Measurements from ENCODE around the gene PSD4. TPM values are rescaled to one million over a fixed set of nuclear protein-coding genes. Genes with fewer than 3 reads are reported as not detected.

PSD4 gene
- polyA plus RNA-seq, 4 donors, result 24.7 to 39.2 (median 32.7) TPM

DNA sequence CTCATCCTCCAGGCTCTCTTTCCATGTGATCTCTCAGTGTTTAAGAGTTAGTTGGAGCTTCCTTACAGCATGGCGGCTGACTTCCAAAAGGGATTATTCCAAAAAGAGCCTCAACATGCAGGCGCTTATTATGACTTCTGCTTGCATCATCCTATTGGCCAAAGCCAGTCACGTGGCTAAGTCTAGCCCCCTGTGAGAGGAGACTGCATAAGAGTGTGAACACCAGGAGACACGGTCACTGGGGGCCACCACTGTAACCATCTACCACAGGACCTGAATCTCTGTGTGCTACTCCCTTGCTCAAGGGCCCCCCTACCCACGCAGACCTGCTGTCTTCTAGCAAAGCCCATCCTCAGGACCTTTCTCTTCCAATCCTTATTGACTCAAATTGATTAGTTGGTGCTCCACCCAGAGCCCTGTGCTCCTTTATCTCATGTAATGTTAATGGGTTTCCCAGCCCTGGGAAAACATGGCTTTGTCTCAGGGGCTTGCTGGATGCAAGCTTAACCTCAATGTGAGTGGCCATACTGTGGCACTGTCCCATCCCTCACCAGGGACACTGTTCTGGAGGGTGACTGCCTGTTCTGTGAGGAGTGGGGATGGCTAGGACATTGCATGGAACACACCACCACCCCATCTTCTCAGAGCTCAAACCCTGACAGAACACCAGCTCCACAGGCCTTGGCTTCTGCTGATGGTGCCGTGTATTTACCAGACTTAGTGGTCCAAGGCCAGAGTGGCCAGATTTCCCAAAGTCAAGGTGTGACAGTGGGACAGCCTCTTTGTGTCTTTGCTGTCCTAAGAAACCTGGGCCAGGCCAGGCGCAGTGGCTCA is 42.2 kb upstream of the PSD4 start:
- H3K9me3 ChIP-seq (ENCODE audit: control insufficient read depth in 2 of 2, insufficient read depth in 1 of 2, low read depth in 1 of 2, low read length in 1 of 2), result no peaks in the 10 kb centered on the region
- DNase-seq (no peak), FAIRE-seq (no peak)
- peaks cover 0 to 3% (median 0%) of the 10 kb centered on the region in 3 donors for H3K4me1 ChIP-seq (ENCODE audit: control insufficient read depth in 3 of 3, insufficient read depth in 2 of 3, low read depth in 1 of 3, low read length in 2 of 3)
- H3K4me3 ChIP-seq (ENCODE audit: low read depth in 1 of 3, low read length in 3 of 3), result no peak overlapping the region
- H3K27ac ChIP-seq (ENCODE audit: low read depth in 1 of 3, low read length in 2 of 3), result no peak overlapping the region
- peaks cover 0 to 7% (median 0%) of the 10 kb centered on the region in 3 donors for H3K36me3 ChIP-seq (ENCODE audit: control insufficient read depth in 3 of 3, insufficient read depth in 2 of 3, low read depth in 1 of 3, low read length in 3 of 3)
- 82 to 92% (median 85%) methylated on average over 7 of the region's 7 CpGs for WGBS, 3 donors
- peaks cover 0 to 2% (median 0%) of the 10 kb centered on the region in 3 donors for H3K27me3 ChIP-seq (ENCODE audit: control insufficient read depth in 3 of 3, insufficient read depth in 3 of 3, low read length in 3 of 3)

DNA sequence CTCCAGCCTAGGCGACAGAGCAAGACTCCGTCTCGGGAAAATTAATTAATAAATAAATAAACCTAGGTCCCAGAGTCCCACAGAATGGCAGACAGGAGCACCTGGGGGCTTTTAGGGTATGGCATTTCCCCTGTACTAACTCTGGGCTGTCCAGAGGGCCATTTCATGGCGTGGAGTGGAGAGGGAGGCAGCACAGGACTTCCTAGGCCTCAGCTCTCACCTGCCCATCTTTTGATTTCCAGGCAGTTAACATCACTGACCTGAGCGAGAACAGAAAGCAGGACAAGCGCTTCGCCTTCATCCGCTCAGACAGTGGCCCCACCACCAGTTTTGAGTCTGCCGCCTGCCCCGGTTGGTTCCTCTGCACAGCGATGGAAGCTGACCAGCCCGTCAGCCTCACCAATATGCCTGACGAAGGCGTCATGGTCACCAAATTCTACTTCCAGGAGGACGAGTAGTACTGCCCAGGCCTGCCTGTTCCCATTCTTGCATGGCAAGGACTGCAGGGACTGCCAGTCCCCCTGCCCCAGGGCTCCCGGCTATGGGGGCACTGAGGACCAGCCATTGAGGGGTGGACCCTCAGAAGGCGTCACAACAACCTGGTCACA is 41.3 kb upstream of the PSD4 start:
- Histone ChIP-seq H3K36me3 (ENCODE audit: control insufficient read depth in 3 of 3, insufficient read depth in 2 of 3, low read depth in 1 of 3, low read length in 3 of 3) (peaks cover 0 to 7% (median 0%) of the 10 kb centered on the region in 3 donors), H3K4me3 (ENCODE audit: low read depth in 1 of 3, low read length in 3 of 3) (no peak overlapping the region), H3K9me3 (ENCODE audit: control insufficient read depth in 2 of 2, insufficient read depth in 1 of 2, low read depth in 1 of 2, low read length in 1 of 2) (no peaks in the 10 kb centered on the region), H3K4me1 (ENCODE audit: control insufficient read depth in 3 of 3, insufficient read depth in 2 of 3, low read depth in 1 of 3, low read length in 2 of 3) (peaks cover 0 to 3% (median 0%) of the 10 kb centered on the region in 3 donors), H3K27me3 (ENCODE audit: control insufficient read depth in 3 of 3, insufficient read depth in 3 of 3, low read length in 3 of 3) (peaks cover 0 to 2% (median 0%) of the 10 kb centered on the region in 3 donors), H3K27ac (ENCODE audit: low read depth in 1 of 3, low read length in 2 of 3) (no peak overlapping the region)
- no peak for FAIRE-seq
- 92 to 94% (median 93%) methylated on average over 17 of the region's 17 CpGs for WGBS, 3 donors
- no peak for DNase-seq

DNA sequence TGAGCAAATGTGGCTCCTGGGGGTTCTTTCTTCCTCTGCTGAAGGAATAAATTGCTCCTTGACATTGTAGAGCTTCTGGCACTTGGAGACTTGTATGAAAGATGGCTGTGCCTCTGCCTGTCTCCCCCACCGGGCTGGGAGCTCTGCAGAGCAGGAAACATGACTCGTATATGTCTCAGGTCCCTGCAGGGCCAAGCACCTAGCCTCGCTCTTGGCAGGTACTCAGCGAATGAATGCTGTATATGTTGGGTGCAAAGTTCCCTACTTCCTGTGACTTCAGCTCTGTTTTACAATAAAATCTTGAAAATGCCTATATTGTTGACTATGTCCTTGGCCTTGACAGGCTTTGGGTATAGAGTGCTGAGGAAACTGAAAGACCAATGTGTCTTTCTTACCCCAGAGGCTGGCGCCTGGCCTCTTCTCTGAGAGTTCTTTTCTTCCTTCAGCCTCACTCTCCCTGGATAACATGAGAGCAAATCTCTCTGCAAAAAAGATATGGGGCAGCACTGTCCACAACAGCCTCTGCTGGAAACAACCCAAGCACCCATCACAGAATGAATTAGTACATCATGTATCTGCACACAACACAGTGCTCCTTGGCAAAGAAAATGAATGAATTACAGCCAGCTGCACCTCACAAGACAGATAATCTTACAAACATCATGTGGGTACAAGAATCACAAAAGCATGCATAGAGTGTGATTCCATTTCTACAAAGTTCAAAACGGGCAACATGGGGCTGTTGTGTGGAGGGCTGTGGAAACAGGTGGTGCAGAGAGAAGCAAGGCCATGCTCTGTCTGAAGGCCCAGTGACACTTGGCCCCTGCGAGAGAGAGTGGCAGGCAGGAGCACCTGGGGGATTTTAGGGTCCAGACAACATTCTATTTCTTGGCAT is 39.8 kb upstream of the PSD4 start:
- H3K36me3 ChIP-seq (ENCODE audit: control insufficient read depth in 3 of 3, insufficient read depth in 2 of 3, low read depth in 1 of 3, low read length in 3 of 3), result peaks cover 0 to 7% (median 0%) of the 10 kb centered on the region in 3 donors
- WGBS, 3 donors, result 45 to 54% (median 46%) methylated on average over 7 of the region's 7 CpGs
- no peaks in the 10 kb centered on the region for H3K27me3 ChIP-seq (ENCODE audit: control insufficient read depth in 3 of 3, insufficient read depth in 3 of 3, low read length in 3 of 3)
- H3K4me3 ChIP-seq (ENCODE audit: low read depth in 1 of 3, low read length in 3 of 3), result no peak overlapping the region
- FAIRE-seq, result no peak
- H3K27ac ChIP-seq (ENCODE audit: low read depth in 1 of 3, low read length in 2 of 3), result peak overlapping the region in 1 of 3 donors; percentile 23
- H3K9me3 ChIP-seq (ENCODE audit: control insufficient read depth in 2 of 2, insufficient read depth in 1 of 2, low read depth in 1 of 2, low read length in 1 of 2), result no peaks in the 10 kb centered on the region
- H3K4me1 ChIP-seq (ENCODE audit: control insufficient read depth in 3 of 3, insufficient read depth in 2 of 3, low read depth in 1 of 3, low read length in 2 of 3), result peaks cover 0 to 6% (median 3%) of the 10 kb centered on the region in 3 donors
- DNase-seq, result peak; percentile 34 to 69

DNA sequence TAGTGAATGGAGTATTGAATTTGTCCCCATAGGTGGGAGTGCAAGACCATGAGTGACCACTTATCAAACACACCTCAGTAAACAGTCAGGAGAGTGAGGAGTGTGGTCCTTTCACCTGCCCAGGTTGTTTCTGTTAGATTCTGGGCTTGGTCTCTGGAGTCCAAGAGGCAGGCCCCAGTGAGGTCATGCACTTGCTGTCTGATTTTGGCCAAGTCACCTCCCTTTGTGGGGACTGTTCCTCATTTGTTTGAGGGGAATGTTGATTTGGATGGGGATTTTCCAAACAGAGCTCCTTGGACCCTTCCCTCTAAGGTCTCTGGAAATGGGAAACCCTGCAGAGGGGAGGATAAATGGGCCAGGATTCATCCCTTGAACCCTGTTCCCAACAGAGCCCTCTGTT is 39.1 kb upstream of the PSD4 start:
- DNase-seq (no peak), FAIRE-seq (no peak)
- Histone ChIP-seq H3K4me1 (ENCODE audit: control insufficient read depth in 3 of 3, insufficient read depth in 2 of 3, low read depth in 1 of 3, low read length in 2 of 3) (peaks cover 3 to 14% (median 3%) of the 10 kb centered on the region in 3 donors), H3K27me3 (ENCODE audit: control insufficient read depth in 3 of 3, insufficient read depth in 3 of 3, low read length in 3 of 3) (no peaks in the 10 kb centered on the region), H3K36me3 (ENCODE audit: control insufficient read depth in 3 of 3, insufficient read depth in 2 of 3, low read depth in 1 of 3, low read length in 3 of 3) (peaks cover 0 to 7% (median 0%) of the 10 kb centered on the region in 3 donors), H3K9me3 (ENCODE audit: control insufficient read depth in 2 of 2, insufficient read depth in 1 of 2, low read depth in 1 of 2, low read length in 1 of 2) (no peaks in the 10 kb centered on the region), H3K27ac (ENCODE audit: low read depth in 1 of 3, low read length in 2 of 3) (no peak overlapping the region), H3K4me3 (ENCODE audit: low read depth in 1 of 3, low read length in 3 of 3) (no peak overlapping the region)

DNA sequence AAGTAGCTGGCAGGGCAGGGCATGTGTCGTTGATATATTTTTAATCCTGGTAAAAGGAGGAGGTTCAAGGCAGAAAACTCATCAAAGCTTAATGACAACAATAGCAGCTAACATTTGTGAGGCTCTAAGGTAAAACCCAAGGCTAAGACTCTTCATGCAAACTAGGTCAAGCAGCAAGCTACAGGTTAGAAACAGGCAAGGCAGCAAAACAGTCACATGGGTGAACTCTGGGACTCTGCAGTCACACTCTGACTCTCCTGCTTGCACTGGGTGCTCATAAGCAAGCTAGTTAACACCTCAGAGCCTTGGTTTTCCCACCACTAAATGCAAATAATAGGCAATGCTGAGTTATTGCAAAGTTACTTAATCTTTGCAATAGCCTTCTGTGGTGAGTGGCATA is 38.5 kb upstream of the PSD4 start:
- 77 to 81% (median 81%) methylated on average over 1 of the region's 1 CpG for WGBS, 3 donors
- Histone ChIP-seq H3K27ac (ENCODE audit: low read depth in 1 of 3, low read length in 2 of 3) (no peak overlapping the region), H3K27me3 (ENCODE audit: control insufficient read depth in 3 of 3, insufficient read depth in 3 of 3, low read length in 3 of 3) (no peaks in the 10 kb centered on the region), H3K36me3 (ENCODE audit: control insufficient read depth in 3 of 3, insufficient read depth in 2 of 3, low read depth in 1 of 3, low read length in 3 of 3) (peaks cover 0 to 7% (median 0%) of the 10 kb centered on the region in 3 donors), H3K9me3 (ENCODE audit: control insufficient read depth in 2 of 2, insufficient read depth in 1 of 2, low read depth in 1 of 2, low read length in 1 of 2) (no peaks in the 10 kb centered on the region), H3K4me3 (ENCODE audit: low read depth in 1 of 3, low read length in 3 of 3) (no peak overlapping the region), H3K4me1 (ENCODE audit: control insufficient read depth in 3 of 3, insufficient read depth in 2 of 3, low read depth in 1 of 3, low read length in 2 of 3) (peaks cover 3 to 14% (median 3%) of the 10 kb centered on the region in 3 donors)
- FAIRE-seq (no peak), DNase-seq (peak in 1 of 2 donors; percentile 33)

DNA sequence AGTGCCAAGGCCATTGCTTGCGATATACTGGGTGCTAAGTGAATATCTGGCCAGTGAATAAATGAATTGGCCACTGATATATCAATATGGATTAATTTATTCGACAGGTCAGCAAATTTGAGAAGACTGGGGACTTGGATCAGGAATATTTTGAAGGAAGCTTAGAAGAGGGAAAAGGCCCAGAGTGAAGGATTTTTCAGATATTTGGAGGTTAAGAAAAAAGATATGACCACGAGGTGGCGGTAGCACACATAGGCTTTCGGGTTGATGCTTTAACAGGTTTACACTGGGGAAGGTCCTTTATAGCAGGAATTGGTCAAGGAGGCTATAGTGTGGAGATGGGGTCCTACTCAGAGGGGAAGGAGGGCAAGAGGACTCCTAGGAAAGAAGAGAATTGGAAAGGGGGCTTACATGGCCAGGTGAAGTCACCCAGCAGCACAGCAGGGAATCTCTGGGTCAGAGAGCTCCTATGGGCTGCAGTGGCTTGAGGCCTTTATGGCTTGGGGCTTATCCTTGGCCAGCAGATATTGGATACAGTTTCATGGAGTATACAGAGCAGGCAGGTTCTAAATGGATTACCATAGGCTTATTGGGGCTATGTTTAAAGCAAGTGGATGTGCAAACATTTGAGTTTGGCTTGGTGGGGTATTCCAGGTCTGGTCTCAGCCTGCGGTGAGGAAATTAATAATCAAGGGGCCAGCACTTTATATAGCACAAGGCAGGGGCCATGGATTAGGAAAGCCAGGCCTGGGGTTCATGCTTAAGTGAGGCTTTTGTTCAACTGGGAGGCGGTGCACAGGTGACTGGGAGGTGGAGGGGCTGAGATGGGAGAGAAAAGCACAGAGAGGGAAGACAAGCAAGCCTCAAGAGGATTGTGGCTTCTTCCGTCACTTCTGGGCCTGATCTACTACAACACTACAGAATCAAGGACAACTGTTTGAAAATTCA is 36.7 kb upstream of the PSD4 start:
- FAIRE-seq, result no peak

DNA sequence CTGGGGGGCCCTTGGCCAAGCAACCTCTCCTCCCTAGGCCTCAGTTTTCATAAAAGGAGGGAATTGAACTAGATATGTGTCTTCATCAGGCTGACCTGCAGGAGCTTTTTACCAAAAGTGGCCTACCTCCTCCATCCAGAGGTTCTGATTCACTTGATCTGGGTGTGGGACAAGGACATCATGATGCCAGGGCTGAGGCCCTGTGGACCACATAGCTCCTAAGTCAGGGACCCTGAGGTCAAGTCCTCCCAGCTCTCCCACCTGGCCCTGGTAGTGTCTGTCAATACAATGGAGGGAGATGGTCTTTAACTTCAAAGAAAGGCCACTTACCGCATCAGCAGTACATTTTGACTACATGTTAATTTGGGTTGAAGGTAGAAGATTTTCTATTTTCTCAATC is 35.9 kb upstream of the PSD4 start:
- Histone ChIP-seq H3K36me3 (ENCODE audit: control insufficient read depth in 3 of 3, insufficient read depth in 2 of 3, low read depth in 1 of 3, low read length in 3 of 3) (peaks cover 0 to 2% (median 0%) of the 10 kb centered on the region in 3 donors), H3K4me1 (ENCODE audit: control insufficient read depth in 3 of 3, insufficient read depth in 2 of 3, low read depth in 1 of 3, low read length in 2 of 3) (peaks cover 3 to 14% (median 3%) of the 10 kb centered on the region in 3 donors), H3K9me3 (ENCODE audit: control insufficient read depth in 2 of 2, insufficient read depth in 1 of 2, low read depth in 1 of 2, low read length in 1 of 2) (no peaks in the 10 kb centered on the region), H3K27ac (ENCODE audit: low read depth in 1 of 3, low read length in 2 of 3) (no peak overlapping the region), H3K27me3 (ENCODE audit: control insufficient read depth in 3 of 3, insufficient read depth in 3 of 3, low read length in 3 of 3) (no peaks in the 10 kb centered on the region), H3K4me3 (ENCODE audit: low read depth in 1 of 3, low read length in 3 of 3) (no peak overlapping the region)
- no peak for FAIRE-seq
- 96 to 98% (median 97%) methylated on average over 1 of the region's 1 CpG for WGBS, 3 donors
- DNase-seq, result no peak

More for the DNA sequence above, 36.7 kb upstream of the PSD4 start:
- Histone ChIP-seq H3K27me3 (ENCODE audit: control insufficient read depth in 3 of 3, insufficient read depth in 3 of 3, low read length in 3 of 3) (no peaks in the 10 kb centered on the region), H3K4me3 (ENCODE audit: low read depth in 1 of 3, low read length in 3 of 3) (no peak overlapping the region), H3K4me1 (ENCODE audit: control insufficient read depth in 3 of 3, insufficient read depth in 2 of 3, low read depth in 1 of 3, low read length in 2 of 3) (peaks cover 3 to 14% (median 3%) of the 10 kb centered on the region in 3 donors), H3K36me3 (ENCODE audit: control insufficient read depth in 3 of 3, insufficient read depth in 2 of 3, low read depth in 1 of 3, low read length in 3 of 3) (peaks cover 0 to 3% (median 0%) of the 10 kb centered on the region in 3 donors), H3K9me3 (ENCODE audit: control insufficient read depth in 2 of 2, insufficient read depth in 1 of 2, low read depth in 1 of 2, low read length in 1 of 2) (no peaks in the 10 kb centered on the region), H3K27ac (ENCODE audit: low read depth in 1 of 3, low read length in 2 of 3) (no peak overlapping the region)
- 47 to 50% (median 48%) methylated on average over 8 of the region's 8 CpGs for WGBS, 3 donors
- peak; percentile 57 to 74 for DNase-seq

All from small intestine (tissue), 7 donors.